Testis (tissue), 3 donors: Measurements from ENCODE around the gene ABHD4. TPM values are rescaled to one million over a fixed set of nuclear protein-coding genes. Genes with fewer than 3 reads are reported as not detected.

ENCODE experiments used
- DNase-seq: peaks from one replicate; pipeline ENCODE4 v3.0.0-alpha.2; 2019
- H3K27ac ChIP-seq, 2 donors: fragments of 200-600 bp; sonication (generic); one replicate each; pipeline ENCODE4 v1.5.1; 2019
- H3K27me3 ChIP-seq: fragments of 200-600 bp; sonication (generic); one replicate; pipeline ENCODE4 v1.5.1; 2019
- H3K36me3 ChIP-seq: fragments of 200-600 bp; sonication (generic); one replicate; pipeline ENCODE4 v1.5.1; 2017; ENCODE audit warnings: low read depth; ENCODE audit errors: missing control alignments
- H3K4me1 ChIP-seq: fragments of 200-600 bp; sonication (generic); one replicate; pipeline ENCODE4 v1.5.1; 2019
- H3K4me3 ChIP-seq, 2 donors: fragments of 200-600 bp; sonication (generic); one replicate each; pipeline ENCODE4 v1.5.1; 2017 to 2019
- H3K9me3 ChIP-seq: fragments of 200-600 bp; sonication (generic); one replicate; pipeline ENCODE4 v1.5.1; 2017
- CTCF ChIP-seq, 3 experiments: fragments of 450-650 bp in 2 of 3; fragments of 200-600 bp in 1 of 3; sonication (generic) in 1 of 3; IDR thresholded peaks; one replicate each; pipeline ENCODE4 v1.5.1; 2016 to 2019; ENCODE audit warnings: antibody characterized with exemption in 3 of 3, mild to moderate bottlenecking in 2 of 3, moderate library complexity in 1 of 3
- POLR2A ChIP-seq: fragments of 450-650 bp; IDR thresholded peaks from one replicate; pipeline ENCODE4 v1.6.1; 2017; ENCODE audit warnings: antibody characterized with exemption, mild to moderate bottlenecking, moderate library complexity
- WGBS, 2 donors: methylation state at CpG; one replicate each; pipeline ENCODE4 v1.1.5; 2018; 5-methylcytosine and 5-hydroxymethylcytosine counted together
- intact Hi-C: fragments of 100-400 bp; cut with DNase I; formaldehyde crosslinking; loops from one replicate; pipeline ENCODE4 v1.15.1; 2023; ENCODE audit warnings: low total_unique reads
- polyA plus RNA-seq: library from polyadenylated mRNA; stranded (reverse); fragments of 350-450 nt; fragmentation: Illumina TruSeq; extraction: RNeasy Lipid Tissue Mini Kit (QIAGEN cat#74804); gene quantifications from one replicate; pipeline ENCODE4 v1.2.3, GENCODE V29; 2014; ENCODE audit warnings: low read depth, low replicate concordance; ENCODE audit not compliant: insufficient read depth
- total RNA-seq, 2 donors: library from RNA; depleted of rRNA; stranded (reverse); fragments of >200 nt; gene quantifications; one replicate each; pipeline ENCODE4 v1.2.3, GENCODE V29; 2016

The ABHD4 gene
- total and polyA plus RNA-seq, 3 donors from 2014 or later, result 111 to 158 (median 122) TPM

GRCh38 chr14:22555384-22556011, 42.6 kb upstream of the ABHD4 start:
- no peaks in the 10 kb centered on the region for H3K27me3 ChIP-seq
- no peaks in the 10 kb centered on the region for H3K9me3 ChIP-seq
- no peak for DNase-seq
- H3K36me3 ChIP-seq, result no peaks in the 10 kb centered on the region
- H3K4me3 ChIP-seq, result no peak overlapping the region
- no peak for TF ChIP-seq CTCF (IDR thresholded peaks at IDR 0.05)
- no peak for TF ChIP-seq POLR2A
- WGBS, 2 donors, result 86 to 91% methylated on average over 3 to 4 of the region's 4 CpGs
- H3K4me1 ChIP-seq, result peaks cover 4% of the 10 kb centered on the region
- intact Hi-C loops, result loop anchor here (5.0 kb wide), 1 partner anchor 168 kb away; no protein-coding TSS in a partner anchor
- H3K27ac ChIP-seq, result no peak overlapping the region

- no peaks in the 10 kb centered on the region for H3K36me3 ChIP-seq
- WGBS, 2 donors, result 28 to 46% methylated on average over 13 to 27 of the region's 28 CpGs
- intact Hi-C loops, result loop anchor here (5.0 kb wide), 1 partner anchor 169 kb away; no protein-coding TSS in a partner anchor
- TF ChIP-seq CTCF (IDR thresholded peaks at IDR 0.05), result no peak
- TF ChIP-seq POLR2A, result no peak
- no peaks in the 10 kb centered on the region for H3K9me3 ChIP-seq
- peak overlapping the region in 1 of 2 donors; percentile 57 for H3K27ac ChIP-seq
- H3K27me3 ChIP-seq, result no peaks in the 10 kb centered on the region
- no peaks in the 10 kb centered on the region for H3K4me1 ChIP-seq
- peak overlapping the region; percentile 20 to 22 for H3K4me3 ChIP-seq
- DNase-seq, result peak; percentile 41
Measured at GRCh38 chr14:22556021-22556989, 41.8 kb upstream of the ABHD4 start.

- TF ChIP-seq CTCF (IDR thresholded peaks at IDR 0.05) (peak; percentile 95 to 98 (median 96)), POLR2A (no peak)
- WGBS, 2 donors, result 5 to 15% methylated on average over 11 to 28 of the region's 28 CpGs
- no peaks in the 10 kb centered on the region for H3K27me3 ChIP-seq
- intact Hi-C loops, result loop anchor here (5.0 kb wide), 1 partner anchor 170 kb away; no protein-coding TSS in a partner anchor
- peak; percentile 83 for DNase-seq
- H3K9me3 ChIP-seq, result no peaks in the 10 kb centered on the region
- H3K27ac ChIP-seq, result peak overlapping the region in 1 of 2 donors; percentile 57
- no peaks in the 10 kb centered on the region for H3K36me3 ChIP-seq
- H3K4me3 ChIP-seq, result peak overlapping the region; percentile 20 to 22
- H3K4me1 ChIP-seq, result no peaks in the 10 kb centered on the region
Measured at GRCh38 chr14:22556990-22557623, 41.0 kb upstream of the ABHD4 start.

GRCh38 chr14:22557846-22558220, 40.3 kb upstream of the ABHD4 start:
- intact Hi-C loops, result loop anchor here (5.0 kb wide), 1 partner anchor 171 kb away; no protein-coding TSS in a partner anchor

More at GRCh38 chr14:22557846-22558220, 40.3 kb upstream of the ABHD4 start:
- Histone ChIP-seq H3K4me1 (no peaks in the 10 kb centered on the region), H3K4me3 (no peak overlapping the region), H3K27me3 (no peaks in the 10 kb centered on the region), H3K27ac (no peak overlapping the region), H3K9me3 (no peaks in the 10 kb centered on the region), H3K36me3 (no peaks in the 10 kb centered on the region)
- 63 to 85% methylated on average over 1 of the region's 1 CpG for WGBS, 2 donors
- TF ChIP-seq POLR2A, result no peak
- TF ChIP-seq CTCF (IDR thresholded peaks at IDR 0.05), result no peak
- DNase-seq, result no peak
